ENCODE data around the gene SYNGAP1.
"Not testable (repeated sequence)": the region's sequence is repeated elsewhere in the genome, so short reads cannot be mapped to it uniquely, and the experiment has no call there.

Gene SYNGAP1

DNA sequence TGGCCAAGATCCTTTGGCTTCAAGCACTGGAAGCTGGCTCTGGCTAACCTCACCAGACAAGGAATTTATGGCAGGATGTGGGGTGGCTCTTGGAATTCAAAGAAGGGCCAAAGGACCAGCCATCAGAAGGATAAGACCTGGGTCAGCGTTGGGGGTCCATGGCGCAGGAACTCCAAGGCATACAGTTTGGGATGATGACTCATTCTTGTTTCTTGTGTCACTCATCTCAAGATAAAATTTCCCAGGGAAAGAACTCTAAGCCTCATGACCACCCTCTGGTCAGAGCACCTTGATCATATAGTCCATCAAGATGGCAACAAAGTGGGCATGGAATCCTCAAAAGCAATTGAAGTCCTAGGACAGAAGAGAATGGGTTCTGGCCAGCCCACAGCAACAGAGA is 39.4 kb downstream of the SYNGAP1 start:
- FAIRE-seq (no peak), DNase-seq (ENCODE audit: insufficient read length, low spot score) (no peak)

DNA sequence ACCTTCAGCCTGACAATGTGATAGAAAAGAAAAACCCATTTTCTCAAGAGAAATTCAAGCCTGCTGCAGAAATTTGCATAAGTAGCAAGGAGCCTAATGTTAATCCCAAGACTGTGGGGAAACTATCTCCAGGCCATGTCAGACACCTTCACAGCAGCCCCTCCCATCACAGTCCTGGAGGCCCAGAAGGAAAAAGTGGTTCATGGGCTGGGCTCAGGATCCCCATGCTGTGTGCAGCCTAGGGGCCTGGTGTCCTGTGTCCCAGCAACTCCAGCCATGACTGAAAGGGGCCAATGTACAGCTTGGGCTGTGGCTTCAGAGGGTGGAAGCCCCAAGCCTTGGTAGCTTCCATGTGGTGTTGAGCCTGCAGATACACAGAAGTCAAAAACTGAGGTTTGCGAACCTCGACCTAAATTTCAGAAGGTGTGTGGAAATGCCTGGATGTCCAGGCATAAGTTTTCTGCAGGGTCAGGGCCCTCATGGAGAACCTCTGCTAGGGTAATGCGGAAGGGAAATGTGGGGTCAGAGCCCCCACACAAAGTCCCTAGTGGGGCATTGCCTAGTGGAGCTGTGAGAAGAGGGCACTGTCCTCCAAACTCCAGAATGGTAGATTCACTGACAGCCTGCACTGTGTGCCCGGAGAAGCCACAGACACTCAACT is 46.3 kb downstream of the SYNGAP1 start:
- DNase-seq (ENCODE audit: insufficient read length, low spot score), result no peak
- no peak for FAIRE-seq

DNA sequence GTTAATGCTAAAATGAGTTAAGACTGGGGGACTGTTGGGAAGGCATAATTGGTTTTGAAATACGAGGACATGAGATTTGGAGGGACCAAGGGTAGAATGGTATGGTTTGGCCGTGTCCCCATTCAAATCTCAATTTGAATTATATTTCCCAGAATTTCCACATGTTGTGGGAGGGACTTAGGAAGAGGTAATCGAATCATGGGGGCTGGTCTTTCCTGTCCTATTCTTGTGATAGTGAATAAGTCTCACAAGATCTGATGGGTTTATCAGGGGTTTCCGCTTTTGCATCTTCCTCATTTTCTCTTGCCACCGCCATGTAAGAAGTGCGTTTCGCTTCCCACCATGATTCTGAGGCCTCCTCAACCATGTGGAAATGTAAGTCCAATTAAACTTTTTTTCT is 47.2 kb downstream of the SYNGAP1 start:
- no peak for FAIRE-seq
- no peak for DNase-seq (ENCODE audit: insufficient read length, low spot score)

DNA sequence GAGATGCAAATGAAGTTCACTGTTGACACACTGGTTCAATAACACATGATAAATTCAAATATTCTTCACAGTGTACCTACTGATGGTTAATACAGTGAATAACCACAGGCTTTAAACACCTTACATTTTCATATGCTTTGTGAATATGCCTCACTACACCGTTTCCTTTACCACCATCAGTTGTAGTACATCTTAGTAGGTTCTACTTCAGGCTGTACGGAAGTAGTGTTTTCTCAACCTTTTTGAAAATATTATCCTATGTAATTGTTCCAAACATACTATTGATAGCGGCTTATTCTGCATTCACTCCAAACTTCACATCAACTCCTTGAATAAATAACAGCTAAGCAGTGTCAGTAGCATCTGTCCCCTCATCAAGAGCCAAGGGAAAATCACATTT is 49.8 kb downstream of the SYNGAP1 start:
- no peak for FAIRE-seq
- no peak for DNase-seq (ENCODE audit: insufficient read length, low spot score)

DNA sequence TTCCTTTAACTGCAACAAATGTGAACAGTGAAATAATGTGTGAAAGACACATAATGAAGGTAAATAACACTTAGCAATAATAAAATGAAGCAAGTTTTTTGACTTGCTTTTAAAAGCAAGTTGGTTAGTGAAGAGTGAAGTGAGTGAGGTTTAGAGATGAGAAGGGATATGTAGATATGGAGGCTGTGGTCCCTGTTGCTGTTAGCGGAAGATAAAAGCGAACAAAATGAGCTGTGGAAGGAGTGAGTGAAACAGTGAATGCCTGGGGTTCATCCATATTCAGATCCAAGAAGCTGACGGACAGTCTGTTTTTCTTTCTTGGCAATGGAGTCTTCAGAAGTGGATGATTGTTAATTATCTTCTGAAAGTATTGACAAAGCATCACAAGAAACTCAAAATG is 58.0 kb downstream of the SYNGAP1 start:
- DNase-seq (ENCODE audit: insufficient read length, low spot score), result no peak
- no peak for FAIRE-seq

DNA sequence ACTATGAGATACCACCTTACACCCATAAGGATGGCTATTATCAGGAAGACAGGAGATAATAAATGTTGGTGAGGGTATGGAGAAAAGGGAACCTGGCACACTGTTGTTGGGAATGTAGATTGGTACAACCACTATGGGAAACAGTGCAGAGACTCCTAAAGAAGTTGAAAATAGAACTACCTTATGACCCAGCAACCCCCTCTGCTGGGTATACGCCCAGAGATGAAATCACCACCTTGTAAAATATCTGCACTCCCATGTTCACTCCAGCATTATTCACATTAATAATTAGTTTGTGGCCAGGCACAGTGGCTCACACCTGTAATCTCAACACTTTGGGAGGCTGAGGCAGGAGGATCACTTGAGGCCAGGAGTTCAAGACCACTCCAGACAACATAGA is 61.3 kb downstream of the SYNGAP1 start:
- DNase-seq (ENCODE audit: insufficient read length, low spot score) (no peak), FAIRE-seq (no peak)

DNA sequence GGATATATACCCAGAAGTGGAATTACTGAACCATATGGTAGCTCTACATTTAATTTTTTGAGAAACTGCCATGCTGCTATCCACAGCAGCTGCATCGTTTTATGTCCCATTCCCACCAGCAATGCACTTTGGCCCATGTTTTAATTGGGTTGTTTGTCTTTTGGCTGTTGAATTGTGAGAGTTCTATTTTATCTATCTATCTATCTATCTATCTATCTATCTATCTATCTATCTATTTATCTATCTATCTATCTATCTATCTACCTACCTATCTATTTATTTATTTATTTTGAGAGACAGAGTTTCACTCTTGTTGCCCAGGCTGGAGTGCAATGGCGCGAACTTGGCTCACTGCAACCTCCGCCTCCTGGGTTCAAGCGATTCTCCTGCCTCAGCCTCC is 62.8 kb downstream of the SYNGAP1 start:
- FAIRE-seq; DNase-seq (ENCODE audit: insufficient read length, low spot score): not testable (repeated sequence)

DNA sequence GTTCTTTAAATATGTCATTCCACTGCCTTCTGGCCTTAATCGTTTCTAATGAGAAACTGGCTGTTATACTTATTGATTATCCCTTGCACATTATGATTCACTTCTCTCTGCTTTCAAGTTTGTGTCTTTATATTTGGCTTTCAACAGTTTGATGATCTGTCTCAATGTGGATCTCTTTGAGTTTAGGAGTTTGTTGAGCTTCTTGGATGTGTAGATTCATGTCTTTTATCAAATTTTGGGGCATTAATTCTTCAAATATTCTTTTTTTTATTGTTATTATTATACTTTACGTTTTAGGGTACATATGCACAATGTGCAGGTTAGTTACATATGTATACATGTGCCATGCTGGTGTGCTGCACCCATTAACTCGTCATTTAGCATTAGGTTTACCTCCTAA is 63.8 kb downstream of the SYNGAP1 start:
- no peak for FAIRE-seq
- DNase-seq (ENCODE audit: insufficient read length, low spot score), result no peak

DNA sequence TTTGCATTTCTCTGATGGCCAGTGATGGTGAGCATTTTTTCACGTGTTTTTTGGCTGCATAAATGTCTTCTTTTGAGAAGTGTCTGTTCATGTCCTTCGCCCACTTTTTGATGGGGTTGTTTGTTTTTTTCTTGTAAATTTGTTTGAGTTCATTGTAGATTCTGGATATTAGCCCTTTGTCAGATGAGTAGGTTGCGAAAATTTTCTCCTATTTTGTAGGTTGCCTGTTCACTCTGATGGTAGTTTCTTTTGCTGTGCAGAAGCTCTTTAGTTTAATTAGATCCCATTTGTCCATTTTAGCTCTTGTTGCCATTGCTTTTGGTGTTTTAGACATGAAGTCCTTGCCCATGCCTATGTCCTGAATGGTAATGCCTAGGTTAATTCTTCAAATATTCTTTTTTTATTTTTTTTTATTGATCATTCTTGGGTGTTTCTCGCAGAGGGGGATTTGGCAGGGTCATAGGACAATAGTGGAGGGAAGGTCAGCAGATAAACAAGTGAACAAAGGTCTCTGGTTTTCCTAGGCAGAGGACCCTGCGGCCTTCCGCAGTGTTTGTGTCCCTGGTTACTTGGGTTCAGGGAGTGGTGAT is 64.9 kb downstream of the SYNGAP1 start:
- not testable (repeated sequence) for FAIRE-seq

DNA sequence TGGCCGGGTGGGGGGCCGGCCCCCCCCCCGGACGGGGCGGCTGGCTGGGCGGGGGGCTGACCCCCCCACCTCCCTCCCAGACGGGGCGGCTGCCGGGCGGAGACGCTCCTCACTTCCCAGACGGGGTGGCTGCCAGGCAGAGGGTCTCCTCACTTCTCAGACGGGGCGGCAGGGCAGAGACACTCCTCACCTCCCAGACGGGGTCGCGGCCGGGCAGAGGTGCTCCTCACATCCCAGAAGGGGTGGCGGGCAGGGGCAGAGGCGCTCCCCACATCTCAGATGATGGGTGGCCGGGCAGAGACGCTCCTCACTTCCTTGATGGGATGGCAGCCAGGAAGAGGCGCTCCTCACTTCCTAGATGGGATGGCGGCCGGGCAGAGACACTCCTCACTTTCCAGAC is 65.8 kb downstream of the SYNGAP1 start:
- not testable (repeated sequence) for DNase-seq (ENCODE audit: insufficient read length, low spot score); FAIRE-seq

More for the DNA sequence above, 64.9 kb downstream of the SYNGAP1 start:
- not testable (repeated sequence) for DNase-seq (ENCODE audit: insufficient read length, low spot score)

DNA sequence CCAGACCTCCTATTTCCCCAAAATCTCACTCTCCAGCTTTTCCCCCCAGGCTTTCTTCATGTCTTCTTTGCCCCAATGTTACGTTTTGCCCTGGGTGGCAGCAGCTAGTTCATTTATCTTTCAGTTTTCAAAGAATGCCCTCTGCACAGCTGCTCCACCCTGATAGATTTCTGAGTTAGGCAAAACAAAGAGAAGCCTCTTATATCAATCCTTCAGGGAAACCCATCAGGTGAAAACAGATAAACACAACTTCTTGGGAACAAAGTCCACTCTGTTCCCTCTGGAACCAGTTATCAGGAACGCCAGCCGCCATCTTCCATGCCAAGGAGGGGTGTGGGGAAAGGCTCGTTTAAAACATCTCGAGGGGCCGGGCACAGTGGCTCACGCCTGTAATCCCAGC is 68.5 kb downstream of the SYNGAP1 start:
- no peak for DNase-seq (ENCODE audit: insufficient read length, low spot score)
- FAIRE-seq, result no peak

DNA sequence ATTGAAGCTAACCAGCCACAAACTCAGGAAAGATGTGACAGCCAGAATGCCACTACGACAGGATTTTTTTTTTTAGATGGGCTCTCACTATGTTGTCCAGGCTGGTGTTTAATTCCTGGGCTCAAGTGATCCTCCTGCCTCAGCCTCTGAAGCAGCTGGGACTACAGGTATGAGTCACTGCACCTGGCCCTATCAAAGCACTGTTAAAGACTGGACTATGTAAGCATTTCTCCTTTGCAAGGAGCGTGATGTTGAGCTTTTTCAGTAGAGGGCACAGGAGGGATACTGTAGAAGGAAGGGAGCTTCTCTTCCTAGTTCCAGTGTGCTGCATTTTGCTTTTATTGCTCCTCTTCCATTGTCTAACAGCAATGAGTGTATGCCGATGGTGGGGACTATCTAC is 70.3 kb downstream of the SYNGAP1 start:
- FAIRE-seq (no peak), DNase-seq (ENCODE audit: insufficient read length, low spot score) (no peak)

DNA sequence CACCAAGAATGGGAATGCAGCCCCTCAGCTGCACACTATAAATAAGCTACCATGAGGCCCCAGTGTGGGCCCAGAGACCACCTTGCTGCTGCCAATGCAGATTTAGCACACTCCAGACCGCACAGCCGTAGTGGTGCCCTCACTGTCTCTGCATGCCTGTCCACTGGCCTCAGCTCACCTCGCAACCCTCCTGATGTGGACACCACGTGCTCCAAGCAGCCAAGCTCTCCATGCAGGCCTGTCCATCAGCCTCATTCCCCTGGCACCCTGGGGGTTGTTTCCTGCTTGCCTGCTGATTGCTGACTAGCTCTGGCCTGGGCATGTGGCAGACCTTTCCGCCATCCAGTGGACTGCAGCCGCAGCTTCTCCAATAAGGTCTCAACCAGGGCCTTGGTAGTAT is 70.8 kb downstream of the SYNGAP1 start:
- FAIRE-seq (no peak), DNase-seq (ENCODE audit: insufficient read length, low spot score) (no peak)

DNA sequence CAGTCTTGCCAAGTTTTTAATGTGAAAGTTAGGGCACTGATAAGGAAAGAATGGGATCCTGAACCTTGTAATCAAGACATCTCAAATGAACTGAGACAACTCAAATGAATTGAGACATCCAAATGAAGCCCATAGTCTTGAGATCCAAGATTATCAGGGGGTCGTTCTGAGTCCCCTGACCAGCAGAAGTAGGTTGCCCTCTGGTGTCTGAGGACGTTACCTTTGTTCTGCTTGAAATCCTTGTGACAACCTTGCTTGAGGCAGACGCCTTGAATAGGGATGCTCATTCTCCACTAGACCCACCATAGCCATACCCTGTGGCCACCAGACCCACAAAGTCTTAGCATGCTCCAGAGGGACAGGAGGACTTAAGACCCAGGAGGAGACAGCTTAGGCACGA is 72.2 kb downstream of the SYNGAP1 start:
- no peak for FAIRE-seq
- no peak for DNase-seq (ENCODE audit: insufficient read length, low spot score)

DNA sequence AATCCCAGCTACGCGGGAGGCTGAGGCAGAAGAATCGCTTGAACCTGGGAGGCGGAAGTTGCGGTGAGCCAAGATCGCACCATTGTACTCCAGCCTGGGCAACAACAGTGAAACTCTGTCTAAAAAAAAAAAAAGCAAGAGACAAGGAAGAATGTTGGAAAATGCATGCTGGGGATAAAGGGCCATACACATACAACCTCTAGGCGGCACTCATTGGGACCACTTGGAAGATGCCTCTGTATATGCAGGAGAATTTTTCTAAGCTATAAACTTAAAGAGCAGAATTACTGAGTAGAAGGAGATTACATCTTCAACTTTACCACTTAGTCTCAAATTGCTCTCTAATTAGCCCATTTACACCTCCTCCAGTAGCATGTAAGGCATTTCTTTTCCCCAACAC is 77.3 kb downstream of the SYNGAP1 start:
- DNase-seq (ENCODE audit: insufficient read length, low spot score) (no peak), FAIRE-seq (no peak)

DNA sequence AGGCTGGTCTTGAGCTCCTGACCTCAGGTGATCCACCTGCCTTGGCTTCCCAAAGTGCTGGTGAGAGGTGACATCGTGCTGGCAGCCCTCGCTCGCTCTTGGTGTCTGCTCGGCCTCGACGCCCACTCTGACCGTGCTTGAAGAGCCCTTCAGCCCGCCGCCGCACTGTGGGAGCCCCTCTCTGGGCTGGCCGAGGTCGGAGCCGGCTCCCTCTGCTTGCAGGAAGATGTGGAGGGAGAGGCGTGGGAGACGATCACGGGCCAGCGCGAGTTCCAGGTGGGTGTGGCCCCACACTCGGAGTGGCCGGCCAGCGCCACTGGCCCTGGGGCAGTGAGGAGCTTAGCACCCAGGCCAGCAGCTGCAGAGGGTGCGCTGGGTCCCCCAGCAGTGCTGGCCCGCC is 82.6 kb downstream of the SYNGAP1 start:
- DNase-seq (ENCODE audit: insufficient read length, low spot score) (no peak), FAIRE-seq (no peak)

DNA sequence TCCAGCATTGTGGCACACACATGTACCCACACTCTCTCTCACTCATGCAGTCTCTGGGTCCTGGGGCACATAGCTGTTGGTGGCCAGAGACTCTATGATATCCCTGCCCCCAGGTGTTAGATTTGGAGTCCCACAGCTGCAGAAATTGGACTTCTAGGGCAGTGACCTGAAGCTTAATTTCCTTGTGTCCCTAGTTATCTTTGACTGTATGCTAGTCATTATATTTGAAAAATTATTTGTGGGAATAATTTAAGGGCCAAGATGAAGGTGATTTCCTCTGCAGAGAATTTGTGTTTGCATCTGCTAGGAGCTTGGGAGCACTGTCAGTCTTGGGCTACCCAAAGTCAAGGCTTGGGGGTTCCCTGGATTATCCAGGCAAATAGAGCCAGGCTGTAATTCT is 84.6 kb downstream of the SYNGAP1 start:
- DNase-seq (ENCODE audit: insufficient read length, low spot score), result no peak
- no peak for FAIRE-seq
